ENCODE results near the gene CITED2.

DNA sequence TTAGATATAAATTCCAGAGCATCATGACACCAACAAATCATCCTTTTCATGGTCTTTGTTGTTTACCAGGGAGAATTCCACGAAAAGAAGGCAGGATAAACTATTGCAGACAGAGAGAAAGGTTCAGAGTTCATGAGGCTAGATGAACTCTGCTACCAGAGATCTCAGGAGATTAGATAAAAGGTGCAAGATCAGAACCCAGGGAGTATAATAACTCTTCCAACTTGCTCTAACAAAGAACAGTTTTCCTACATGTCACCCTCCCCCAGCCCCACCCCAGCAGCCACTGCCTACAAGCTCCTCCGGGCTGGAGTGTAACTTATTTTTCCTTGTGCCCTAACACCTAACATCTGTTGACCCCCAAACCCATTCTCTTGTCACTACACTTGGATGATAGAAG, 13.9 kb upstream of the CITED2 start:
- TF ChIP-seq ZNF433 (tag by site-specific recombination; IDR thresholded peaks at IDR 0.05; ENCODE audit: low read depth) (no peak), ZNF530 (tag by site-specific recombination; IDR thresholded peaks at IDR 0.05; ENCODE audit: low read depth) (no peak), ZNF146 (tag by site-specific recombination; IDR thresholded peaks at IDR 0.05) (no peak), MYNN (tag by site-specific recombination; IDR thresholded peaks at IDR 0.05; ENCODE audit: borderline replicate concordance) (no peak), GLIS1 (tag by site-specific recombination; IDR thresholded peaks at IDR 0.05) (no peak), TCF7L2 (IDR thresholded peaks at IDR 0.05; ENCODE audit: borderline replicate concordance, low read depth, low read length) (no peak), ZNF341 (tag by site-specific recombination; IDR thresholded peaks at IDR 0.05; ENCODE audit: low read depth) (no peak), ZNF23 (tag by site-specific recombination; IDR thresholded peaks at IDR 0.05; ENCODE audit: borderline replicate concordance) (no peak)
- TF ChIP-seq, protein P1, sequence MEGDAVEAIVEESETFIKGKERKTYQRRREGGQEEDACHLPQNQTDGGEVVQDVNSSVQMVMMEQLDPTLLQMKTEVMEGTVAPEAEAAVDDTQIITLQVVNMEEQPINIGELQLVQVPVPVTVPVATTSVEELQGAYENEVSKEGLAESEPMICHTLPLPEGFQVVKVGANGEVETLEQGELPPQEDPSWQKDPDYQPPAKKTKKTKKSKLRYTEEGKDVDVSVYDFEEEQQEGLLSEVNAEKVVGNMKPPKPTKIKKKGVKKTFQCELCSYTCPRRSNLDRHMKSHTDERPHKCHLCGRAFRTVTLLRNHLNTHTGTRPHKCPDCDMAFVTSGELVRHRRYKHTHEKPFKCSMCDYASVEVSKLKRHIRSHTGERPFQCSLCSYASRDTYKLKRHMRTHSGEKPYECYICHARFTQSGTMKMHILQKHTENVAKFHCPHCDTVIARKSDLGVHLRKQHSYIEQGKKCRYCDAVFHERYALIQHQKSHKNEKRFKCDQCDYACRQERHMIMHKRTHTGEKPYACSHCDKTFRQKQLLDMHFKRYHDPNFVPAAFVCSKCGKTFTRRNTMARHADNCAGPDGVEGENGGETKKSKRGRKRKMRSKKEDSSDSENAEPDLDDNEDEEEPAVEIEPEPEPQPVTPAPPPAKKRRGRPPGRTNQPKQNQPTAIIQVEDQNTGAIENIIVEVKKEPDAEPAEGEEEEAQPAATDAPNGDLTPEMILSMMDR (tag by site-specific recombination; IDR thresholded peaks at IDR 0.05), result no peak
- TF ChIP-seq, protein P2, sequence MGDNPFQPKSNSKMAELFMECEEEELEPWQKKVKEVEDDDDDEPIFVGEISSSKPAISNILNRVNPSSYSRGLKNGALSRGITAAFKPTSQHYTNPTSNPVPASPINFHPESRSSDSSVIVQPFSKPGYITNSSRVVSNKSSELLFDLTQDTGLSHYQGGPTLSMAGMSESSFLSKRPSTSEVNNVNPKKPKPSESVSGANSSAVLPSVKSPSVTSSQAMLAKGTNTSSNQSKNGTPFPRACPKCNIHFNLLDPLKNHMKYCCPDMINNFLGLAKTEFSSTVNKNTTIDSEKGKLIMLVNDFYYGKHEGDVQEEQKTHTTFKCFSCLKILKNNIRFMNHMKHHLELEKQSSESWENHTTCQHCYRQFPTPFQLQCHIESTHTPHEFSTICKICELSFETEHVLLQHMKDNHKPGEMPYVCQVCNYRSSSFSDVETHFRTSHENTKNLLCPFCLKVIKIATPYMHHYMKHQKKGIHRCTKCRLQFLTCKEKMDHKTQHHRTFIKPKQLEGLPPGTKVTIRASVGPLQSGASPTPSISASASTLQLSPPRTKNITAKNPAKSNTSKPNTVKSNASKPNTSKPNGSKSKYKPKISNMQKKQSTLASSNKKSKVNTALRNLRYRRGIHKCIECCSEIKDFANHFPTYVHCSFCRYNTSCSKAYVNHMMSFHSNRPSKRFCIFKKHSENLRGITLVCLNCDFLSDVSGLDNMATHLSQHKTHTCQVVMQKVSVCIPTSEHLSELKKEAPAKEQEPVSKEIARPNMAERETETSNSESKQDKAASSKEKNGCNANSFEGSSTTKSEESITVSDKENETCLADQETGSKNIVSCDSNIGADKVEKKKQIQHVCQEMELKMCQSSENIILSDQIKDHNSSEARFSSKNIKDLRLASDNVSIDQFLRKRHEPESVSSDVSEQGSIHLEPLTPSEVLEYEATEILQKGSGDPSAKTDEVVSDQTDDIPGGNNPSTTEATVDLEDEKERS (tag by site-specific recombination; IDR thresholded peaks at IDR 0.05), result no peak
- TF ChIP-seq, protein P3, sequence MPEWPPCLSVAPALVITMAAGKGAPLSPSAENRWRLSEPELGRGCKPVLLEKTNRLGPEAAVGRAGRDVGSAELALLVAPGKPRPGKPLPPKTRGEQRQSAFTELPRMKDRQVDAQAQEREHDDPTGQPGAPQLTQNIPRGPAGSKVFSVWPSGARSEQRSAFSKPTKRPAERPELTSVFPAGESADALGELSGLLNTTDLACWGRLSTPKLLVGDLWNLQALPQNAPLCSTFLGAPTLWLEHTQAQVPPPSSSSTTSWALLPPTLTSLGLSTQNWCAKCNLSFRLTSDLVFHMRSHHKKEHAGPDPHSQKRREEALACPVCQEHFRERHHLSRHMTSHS (tag by site-specific recombination; IDR thresholded peaks at IDR 0.05), result no peak
